BE2C (cell line): Measurements from ENCODE around the gene KRTAP16-1.

Experiments used
- DNase-seq: peaks from one replicate; pipeline ENCODE4 v3.0.0-alpha.2; 2020
- H3K27me3 ChIP-seq: fragments of 250-450 bp; sonication (Bioruptor Pico); 2 replicates; pipeline ENCODE4 v1.5.1; 2020; ENCODE audit warnings: mild to moderate bottlenecking
- H3K36me3 ChIP-seq: fragments of 250-450 bp; sonication (Bioruptor Pico); 2 replicates; pipeline ENCODE4 v1.5.1; 2020; ENCODE audit warnings: mild to moderate bottlenecking
- H3K4me1 ChIP-seq: fragments of 250-450 bp; sonication (Bioruptor Pico); 2 replicates; pipeline ENCODE4 v1.5.1; 2020
- H3K4me3 ChIP-seq: 2 replicates; pipeline ENCODE4 v1.5.1; 2011; ENCODE audit warnings: low read depth, low read length
- H3K9me3 ChIP-seq: fragments of 250-450 bp; sonication (Bioruptor Pico); 2 replicates; pipeline ENCODE4 v1.5.1; 2020
- CTCF ChIP-seq: IDR thresholded peaks from 2 replicates; pipeline ENCODE4 v1.5.1; 2012; ENCODE audit warnings: mild to moderate bottlenecking, low read depth, low read length

The KRTAP16-1 gene

GRCh38 chr17:41338961-41339485, 29.9 kb upstream of the KRTAP16-1 start:
- no peaks in the 10 kb centered on the region for H3K9me3 ChIP-seq
- no peak for TF ChIP-seq CTCF
- DNase-seq: no peak
- H3K4me3 ChIP-seq: no peak overlapping the region
- H3K36me3 ChIP-seq: no peaks in the 10 kb centered on the region
- no peaks in the 10 kb centered on the region for H3K4me1 ChIP-seq
- peaks cover 12% of the 10 kb centered on the region for H3K27me3 ChIP-seq

GRCh38 chr17:41335747-41336146, 26.6 kb upstream of the KRTAP16-1 start:
- H3K27me3 ChIP-seq: peaks cover 10% of the 10 kb centered on the region
- H3K9me3 ChIP-seq: no peaks in the 10 kb centered on the region
- TF ChIP-seq CTCF: no peak
- no peaks in the 10 kb centered on the region for H3K36me3 ChIP-seq
- DNase-seq: no peak
- no peak overlapping the region for H3K4me3 ChIP-seq
- H3K4me1 ChIP-seq: no peaks in the 10 kb centered on the region

GRCh38 chr17:41334385-41335305, 25.5 kb upstream of the KRTAP16-1 start:
- no peak for TF ChIP-seq CTCF
- no peak for DNase-seq

GRCh38 chr17:41333836-41334235, 24.7 kb upstream of the KRTAP16-1 start:
- no peak for TF ChIP-seq CTCF
- no peak for DNase-seq

More at GRCh38 chr17:41334385-41335305, 25.5 kb upstream of the KRTAP16-1 start:
- Histone ChIP-seq H3K4me3 (no peak overlapping the region), H3K4me1 (no peaks in the 10 kb centered on the region), H3K27me3 (peaks cover 9% of the 10 kb centered on the region), H3K9me3 (no peaks in the 10 kb centered on the region), H3K36me3 (no peaks in the 10 kb centered on the region)

GRCh38 chr17:41333098-41333497, 24.0 kb upstream of the KRTAP16-1 start:
- Histone ChIP-seq H3K27me3 (no peaks in the 10 kb centered on the region; the same call in 1 of the 2 replicates), H3K36me3 (no peaks in the 10 kb centered on the region), H3K9me3 (no peaks in the 10 kb centered on the region), H3K4me1 (no peaks in the 10 kb centered on the region), H3K4me3 (no peak overlapping the region)
- no peak for TF ChIP-seq CTCF
- no peak for DNase-seq

More at GRCh38 chr17:41333836-41334235, 24.7 kb upstream of the KRTAP16-1 start:
- no peak overlapping the region for H3K4me3 ChIP-seq
- no peaks in the 10 kb centered on the region for H3K36me3 ChIP-seq
- H3K9me3 ChIP-seq: no peaks in the 10 kb centered on the region
- no peaks in the 10 kb centered on the region for H3K4me1 ChIP-seq
- H3K27me3 ChIP-seq: peaks cover under 1% of the 10 kb centered on the region

GRCh38 chr17:41332239-41332638, 23.1 kb upstream of the KRTAP16-1 start:
- no peaks in the 10 kb centered on the region; the same call in 1 of the 2 replicates for H3K27me3 ChIP-seq
- H3K4me3 ChIP-seq: no peak overlapping the region
- H3K4me1 ChIP-seq: no peaks in the 10 kb centered on the region
- DNase-seq: no peak
- no peaks in the 10 kb centered on the region for H3K36me3 ChIP-seq
- no peaks in the 10 kb centered on the region for H3K9me3 ChIP-seq
- no peak for TF ChIP-seq CTCF
